ENCODE results near the gene OR2T27.
"Not testable (repeated sequence)": the region's sequence is repeated elsewhere in the genome, so short reads cannot be mapped to it uniquely, and the experiment has no call there.

- not testable (repeated sequence) for TF ChIP-seq CTCF (conservative IDR thresholded peaks at IDR 0.05; ENCODE audit: low read depth, low read length); EZH2 (IDR thresholded peaks at IDR 0.05; ENCODE audit: borderline replicate concordance, low read depth, low read length, poor library complexity, severe bottlenecking)
These were observed 20.3 kb downstream of the OR2T27 start, which contains the start of gene OR2T11 for GRCh38 chr1:248634991-248635390.
